Stomach (tissue), 9 donors: Measurements from ENCODE around the gene RETSAT. TPM values are rescaled to one million over a fixed set of nuclear protein-coding genes. Genes with fewer than 3 reads are reported as not detected.
"Not testable (repeated sequence)": the region's sequence is repeated elsewhere in the genome, so short reads cannot be mapped to it uniquely, and the experiment has no call there.

Experiments used
- DNase-seq, 2 donors: peaks; one replicate each; pipeline versions ENCODE4 v3.0.0 to v3.0.0-alpha.2; 2013 to 2019
- H3K27ac ChIP-seq, 5 donors: fragments of 200-600 bp in 4 of 5; sonication (generic) in 4 of 5; one replicate each; pipeline ENCODE4 v1.5.1; 2013 to 2019; ENCODE audit warnings: mild to moderate bottlenecking in 1 of 5, moderate library complexity in 1 of 5
- H3K27me3 ChIP-seq, 3 donors: fragments of 200-600 bp; sonication (generic); one replicate each; pipeline ENCODE4 v1.5.1; 2017 to 2019; ENCODE audit warnings: mixed run types in 1 of 3
- H3K36me3 ChIP-seq, 4 donors: fragments of 200-600 bp; sonication (generic); 1 replicate in 3 of 4; 2 replicates in 1 of 4; pipeline ENCODE4 v1.5.1; 2016 to 2019
- H3K4me1 ChIP-seq, 4 donors: fragments of 200-600 bp; sonication (generic); one replicate each; pipeline ENCODE4 v1.5.1; 2016 to 2019
- H3K4me3 ChIP-seq, 4 donors: fragments of 200-600 bp; sonication (generic) in 3 of 4; one replicate each; pipeline ENCODE4 v1.5.1; 2016 to 2019; ENCODE audit warnings: mild to moderate bottlenecking in 1 of 4
- H3K9me3 ChIP-seq, 4 donors: fragments of 200-600 bp; sonication (generic); one replicate each; pipeline ENCODE4 v1.5.1; 2016 to 2019
- CTCF ChIP-seq, 7 experiments: fragments of 450-650 bp in 4 of 7; fragments of 200-600 bp in 3 of 7; sonication (generic) in 3 of 7; IDR thresholded peaks; one replicate each; pipeline ENCODE4 v1.5.1; 2016 to 2019; ENCODE audit warnings: antibody characterized with exemption in 7 of 7, control low read depth in 2 of 7, mild to moderate bottlenecking in 1 of 7
- EP300 ChIP-seq: sonication (generic); formaldehyde crosslinking; IDR thresholded peaks from one replicate; pipeline ENCODE4 v1.6.1; 2017; ENCODE audit warnings: antibody characterized with exemption
- POLR2A ChIP-seq, 4 donors: fragments of 450-650 bp; IDR thresholded peaks; one replicate each; pipeline ENCODE4 v1.6.1; 2016; ENCODE audit warnings: antibody characterized with exemption in 4 of 4, control low read depth in 2 of 4, mild to moderate bottlenecking in 1 of 4, moderate library complexity in 1 of 4
- POLR2AphosphoS5 ChIP-seq, 3 donors: sonication (generic); formaldehyde crosslinking; IDR thresholded peaks; one replicate each; pipeline ENCODE4 v1.6.1; 2016; ENCODE audit warnings: antibody characterized with exemption in 3 of 3
- WGBS, 5 donors: extraction: QIAGEN DNeasy Blood & Tissue Kit in 3 of 5; methylation state at CpG; one replicate each; pipeline versions ENCODE4 v1.1.5 to v1.1.7; 2013 to 2018; 5-methylcytosine and 5-hydroxymethylcytosine counted together
- intact Hi-C: fragments of 100-400 bp; cut with DNase I; formaldehyde crosslinking; loops from one replicate; pipeline ENCODE4 v1.15.1; 2023; ENCODE audit warnings: low total_unique reads
- polyA plus RNA-seq, 3 donors: library from polyadenylated mRNA; stranded (reverse); fragments of 200-250 nt; gene quantifications; one replicate each; pipeline ENCODE4 v1.2.3, GENCODE V29; 2013
- total RNA-seq, 5 donors: library from RNA; depleted of rRNA; stranded (reverse); fragments of >200 nt; gene quantifications; one replicate each; pipeline versions ENCODE4 v1.1.0 to v1.2.3, GENCODE V29; 2014 to 2016
- donor health status: healthy with polysubstance abuse.
- donor health status: Bipolar disorder and iron deficiency.
- donor health status: healthy.

RETSAT gene
- total and polyA plus RNA-seq, 8 donors: 11.5 to 90.1 (median 46.7) TPM

DNA sequence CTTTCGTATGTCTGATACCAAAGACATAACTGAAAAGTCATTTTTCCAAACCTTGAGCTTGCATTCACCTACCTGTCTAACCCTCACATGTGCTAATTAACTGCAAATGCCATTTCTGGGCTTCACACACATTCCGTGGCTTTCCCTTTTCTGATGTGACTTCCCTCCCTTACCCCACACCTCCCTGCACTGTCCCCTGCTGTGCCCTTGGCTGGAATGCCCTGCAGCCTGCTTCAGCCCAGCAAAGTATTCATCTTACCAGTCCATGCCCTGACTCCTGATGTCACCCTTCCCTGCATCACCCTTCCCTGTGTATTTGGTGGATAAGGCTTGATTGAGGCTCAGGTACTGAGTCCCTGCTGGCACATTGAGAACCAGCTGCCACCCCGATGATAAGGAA lies 12.2 kb downstream of the RETSAT start:
- Histone ChIP-seq H3K36me3 (peaks cover 32 to 60% (median 54%) of the 10 kb centered on the region in 4 donors), H3K9me3 (no peaks in the 10 kb centered on the region), H3K27ac (no peak overlapping the region), H3K27me3 (no peaks in the 10 kb centered on the region), H3K4me3 (no peak overlapping the region), H3K4me1 (peaks cover 0 to 8% (median 4%) of the 10 kb centered on the region in 4 donors)
- intact Hi-C loops: no loop called here
- WGBS, 5 donors: 72 to 90% (median 83%) methylated on average over 3 of the region's 3 CpGs
- no peak for DNase-seq
- no peak for TF ChIP-seq POLR2AphosphoS5 (IDR thresholded peaks at IDR 0.05)
- TF ChIP-seq CTCF (IDR thresholded peaks at IDR 0.05): no peak
- TF ChIP-seq POLR2A (IDR thresholded peaks at IDR 0.05): no peak
- no peak for TF ChIP-seq EP300

DNA sequence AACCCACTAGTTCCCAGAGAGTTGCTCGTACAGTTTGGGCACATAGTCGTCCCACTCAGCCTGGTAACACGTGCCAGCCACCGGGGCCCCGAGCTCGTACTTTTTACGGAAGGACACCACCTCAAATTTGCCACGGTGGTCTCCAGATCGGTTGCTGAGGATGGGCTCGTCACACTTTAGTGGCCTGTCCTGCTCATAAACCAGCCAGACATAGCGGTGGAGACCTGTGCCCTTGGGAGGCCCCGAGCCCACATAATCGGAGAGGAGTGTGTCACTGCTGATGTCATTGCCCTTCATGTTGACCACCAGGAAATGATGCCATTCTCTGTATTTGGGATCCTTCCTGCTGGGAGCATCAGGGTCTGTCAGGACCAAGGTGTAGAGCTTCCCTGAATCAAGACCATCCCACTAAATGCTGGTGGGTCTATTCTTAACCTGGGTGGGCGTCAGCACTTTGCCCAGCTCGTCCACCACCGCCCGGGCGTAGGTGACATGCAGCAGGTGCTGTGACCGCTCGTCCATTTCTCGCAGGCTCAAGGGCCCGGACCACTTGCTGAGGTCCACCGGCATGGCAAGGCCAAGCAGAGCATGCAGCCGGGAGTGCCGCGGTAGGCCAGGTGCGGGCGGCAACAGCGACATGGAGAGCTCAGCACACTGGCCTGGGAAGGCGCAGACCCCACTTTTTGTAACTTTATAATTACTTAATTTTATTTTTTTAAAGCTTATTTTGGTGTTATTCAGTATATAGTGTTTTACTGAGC lies 12.9 kb downstream of the RETSAT start:
- no peak overlapping the region for H3K27ac ChIP-seq
- 92 to 96% (median 94%) methylated on average over 24 to 30 of the region's 30 CpGs for WGBS, 5 donors
- peaks cover 0 to 8% (median 4%) of the 10 kb centered on the region in 4 donors for H3K4me1 ChIP-seq
- DNase-seq: no peak
- peaks cover 29 to 53% (median 47%) of the 10 kb centered on the region in 4 donors for H3K36me3 ChIP-seq
- TF ChIP-seq EP300 (no peak), POLR2A (IDR thresholded peaks at IDR 0.05) (no peak), CTCF (IDR thresholded peaks at IDR 0.05) (no peak), POLR2AphosphoS5 (IDR thresholded peaks at IDR 0.05) (no peak)
- H3K27me3 ChIP-seq: no peaks in the 10 kb centered on the region
- no peak overlapping the region for H3K4me3 ChIP-seq
- no peaks in the 10 kb centered on the region for H3K9me3 ChIP-seq
- intact Hi-C loops: no loop called here

DNA sequence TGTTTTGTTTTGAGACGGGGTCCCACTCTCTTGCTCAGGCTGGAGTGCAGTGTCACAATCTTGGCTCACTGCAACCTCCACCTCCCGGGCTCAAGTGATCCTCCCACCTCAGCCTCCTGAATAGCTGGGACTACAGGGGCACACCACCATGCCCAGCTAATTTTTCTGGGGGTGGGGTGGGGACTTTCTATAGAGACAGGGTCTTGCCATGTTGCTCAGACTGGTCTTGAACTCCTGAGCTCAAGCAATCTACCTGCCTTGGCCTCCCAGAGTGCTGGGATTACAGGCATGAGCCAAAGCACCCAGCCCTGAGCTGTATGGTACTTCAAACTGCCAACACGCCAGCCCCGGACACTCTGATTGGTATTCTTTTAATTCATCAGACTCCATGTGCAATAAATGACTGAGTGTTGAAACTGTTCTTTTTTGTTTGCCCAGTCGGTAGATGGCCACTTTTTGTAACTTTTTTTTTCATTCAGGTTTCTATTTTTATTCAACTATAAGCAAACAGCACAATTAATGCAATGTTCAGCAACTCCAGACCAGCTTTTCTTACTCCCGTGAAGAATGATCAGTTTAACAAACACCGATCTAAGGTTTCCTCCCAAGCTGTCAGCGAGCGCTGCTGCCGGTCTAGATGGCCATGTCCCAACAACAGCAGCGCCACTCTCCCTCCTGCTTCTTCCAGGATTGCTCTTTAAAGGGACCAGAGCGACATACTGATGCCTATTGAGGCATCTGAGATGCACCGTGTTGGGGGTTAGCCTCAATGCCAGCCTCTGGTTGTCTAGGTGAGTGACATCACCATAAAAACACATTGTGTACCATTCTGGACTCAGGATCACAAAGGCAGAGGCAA lies 14.1 kb downstream of the RETSAT start:
- Histone ChIP-seq H3K4me3 (no peak overlapping the region), H3K36me3 (peaks cover 17 to 41% (median 35%) of the 10 kb centered on the region in 4 donors), H3K9me3 (no peaks in the 10 kb centered on the region), H3K27me3 (no peaks in the 10 kb centered on the region), H3K4me1 (peaks cover 0 to 8% (median 4%) of the 10 kb centered on the region in 4 donors), H3K27ac (no peak overlapping the region)
- intact Hi-C loops: no loop called here
- 26 to 42% (median 28%) methylated on average over 13 of the region's 13 CpGs for WGBS, 5 donors
- no peak for TF ChIP-seq CTCF (IDR thresholded peaks at IDR 0.05)
- no peak for TF ChIP-seq POLR2AphosphoS5 (IDR thresholded peaks at IDR 0.05)
- TF ChIP-seq POLR2A (IDR thresholded peaks at IDR 0.05): no peak
- no peak for TF ChIP-seq EP300
- no peak for DNase-seq

GRCh38 chr2:85334928-85335327 lies 19.4 kb downstream of the RETSAT start:
- Histone ChIP-seq H3K4me1 (peaks cover 0 to under 1% (median under 1%) of the 10 kb centered on the region in 4 donors), H3K36me3 (no peaks in the 10 kb centered on the region), H3K9me3 (no peaks in the 10 kb centered on the region), H3K27me3 (no peaks in the 10 kb centered on the region), H3K4me3 (no peak overlapping the region), H3K27ac (no peak overlapping the region)
- TF ChIP-seq POLR2AphosphoS5 (IDR thresholded peaks at IDR 0.05) (no peak), POLR2A (IDR thresholded peaks at IDR 0.05) (no peak), CTCF (IDR thresholded peaks at IDR 0.05) (no peak), EP300 (no peak)
- WGBS, 5 donors: 39 to 72% (median 46%) methylated on average over 2 of the region's 2 CpGs
- intact Hi-C loops: no loop called here
- no peak for DNase-seq

- H3K9me3 ChIP-seq, DNase-seq, intact Hi-C loops, H3K4me3 ChIP-seq, H3K36me3 ChIP-seq, H3K27me3 ChIP-seq, H3K27ac ChIP-seq, H3K4me1 ChIP-seq: not testable (repeated sequence)
- 94 to 97% (median 95%) methylated on average over 3 to 4 of the region's 4 CpGs for WGBS, 5 donors
Measured at GRCh38 chr2:85333877-85334276, 20.5 kb downstream of the RETSAT start.
